ENCODE measurements around the gene FAM174A.

The FAM174A gene

GRCh38 chr5:100535060-100536005 is at the start of gene FAM174A:
TSS of gene FAM174A (plus strand) at chr5:100535374. CDS start at chr5:100535531, 157 bp downstream.
- in situ Hi-C loops (cut with MboI; ENCODE audit: low sequenced_read_pairs) = no loop called here

GRCh38 chr5:100493996-100494395 is 41.2 kb upstream of the FAM174A start:
- in situ Hi-C loops (cut with MboI; ENCODE audit: low sequenced_read_pairs) = no loop called here

GRCh38 chr5:100496296-100496695 is 38.9 kb upstream of the FAM174A start:
- in situ Hi-C loops (cut with MboI; ENCODE audit: low sequenced_read_pairs) = no loop called here

GRCh38 chr5:100502684-100503083 is 32.5 kb upstream of the FAM174A start:
- in situ Hi-C loops (cut with MboI; ENCODE audit: low sequenced_read_pairs) = no loop called here

GRCh38 chr5:100505984-100506670 is 29.0 kb upstream of the FAM174A start:
- in situ Hi-C loops (cut with MboI; ENCODE audit: low sequenced_read_pairs) = no loop called here

GRCh38 chr5:100516285-100516684 is 18.9 kb upstream of the FAM174A start:
- in situ Hi-C loops (cut with MboI; ENCODE audit: low sequenced_read_pairs) = no loop called here

GRCh38 chr5:100517301-100517974 is 17.7 kb upstream of the FAM174A start:
- in situ Hi-C loops (cut with MboI; ENCODE audit: low sequenced_read_pairs) = no loop called here

GRCh38 chr5:100518377-100518776 is 16.8 kb upstream of the FAM174A start:
- in situ Hi-C loops (cut with MboI; ENCODE audit: low sequenced_read_pairs) = no loop called here

GRCh38 chr5:100519075-100519474 is 16.1 kb upstream of the FAM174A start:
- in situ Hi-C loops (cut with MboI; ENCODE audit: low sequenced_read_pairs) = no loop called here

- in situ Hi-C loops (cut with MboI; ENCODE audit: low sequenced_read_pairs) = no loop called here
Measured at GRCh38 chr5:100520348-100520747, 14.8 kb upstream of the FAM174A start.

- in situ Hi-C loops (cut with MboI; ENCODE audit: low sequenced_read_pairs) = no loop called here
Measured at GRCh38 chr5:100537946-100538345, 2.8 kb downstream of the FAM174A start.

GRCh38 chr5:100539519-100539918 is 4.3 kb downstream of the FAM174A start:
- in situ Hi-C loops (cut with MboI; ENCODE audit: low sequenced_read_pairs) = no loop called here

- in situ Hi-C loops (cut with MboI; ENCODE audit: low sequenced_read_pairs) = no loop called here
Measured at GRCh38 chr5:100542086-100542485, 6.9 kb downstream of the FAM174A start.

GRCh38 chr5:100546001-100546400 is 10.8 kb downstream of the FAM174A start:
- in situ Hi-C loops (cut with MboI; ENCODE audit: low sequenced_read_pairs) = no loop called here

GRCh38 chr5:100550531-100551051 is 15.4 kb downstream of the FAM174A start:
- in situ Hi-C loops (cut with MboI; ENCODE audit: low sequenced_read_pairs) = no loop called here

- in situ Hi-C loops (cut with MboI; ENCODE audit: low sequenced_read_pairs) = no loop called here
Measured at GRCh38 chr5:100551183-100551582, 16.0 kb downstream of the FAM174A start.

- in situ Hi-C loops (cut with MboI; ENCODE audit: low sequenced_read_pairs) = no loop called here
Measured at GRCh38 chr5:100553209-100553608, 18.0 kb downstream of the FAM174A start.

GRCh38 chr5:100560860-100561259 is 25.7 kb downstream of the FAM174A start:
- in situ Hi-C loops (cut with MboI; ENCODE audit: low sequenced_read_pairs) = no loop called here

GRCh38 chr5:100562821-100563220 is 27.6 kb downstream of the FAM174A start:
- in situ Hi-C loops (cut with MboI; ENCODE audit: low sequenced_read_pairs) = no loop called here

- in situ Hi-C loops (cut with MboI; ENCODE audit: low sequenced_read_pairs) = no loop called here
Measured at GRCh38 chr5:100566382-100567141, 31.4 kb downstream of the FAM174A start.

Data from hTERT RPE-1 (cell line).